ENCODE measurements around the gene LMX1A. TPM values are rescaled to one million over a fixed set of nuclear protein-coding genes. Genes with fewer than 3 reads are reported as not detected.

LMX1A gene
- total and polyA plus RNA-seq, 2 of the 13 experiments (the other 11 are each of a cell fraction or from before 2014, with no cell fraction given): 0.07 TPM; not detected in 1

DNA sequence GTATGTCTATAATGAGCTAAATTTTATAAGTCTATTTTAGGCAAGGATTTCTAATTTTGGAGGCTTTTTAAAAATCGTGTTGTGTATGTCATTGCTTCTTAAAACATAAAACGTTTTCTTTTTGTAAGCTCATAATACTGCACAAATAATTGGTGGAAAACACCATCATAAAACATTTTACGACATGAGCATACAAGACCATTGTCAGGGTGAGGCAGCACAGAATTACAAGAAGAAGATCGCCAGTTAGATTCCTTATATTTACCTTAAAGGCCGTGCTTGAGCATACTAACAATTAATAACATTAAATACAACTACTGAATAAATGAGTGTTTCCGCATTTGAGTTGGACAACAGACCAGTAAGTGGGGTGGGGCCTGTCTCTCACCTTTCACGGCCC, 19.1 kb upstream of the LMX1A start:
- no peak overlapping the region for H3K4me3 ChIP-seq (replicated peaks in 1 of 3; ENCODE audit: insufficient read depth in 1 of 3, low read depth in 2 of 3, low read length in 3 of 3)
- 49% methylated on average over 7 of the region's 7 CpGs for WGBS (ENCODE audit: low lambda C conversion rate)
- no peak overlapping the region for H3K4me2 ChIP-seq (ENCODE audit: low read depth, low read length)
- no peak overlapping the region for H3K27ac ChIP-seq (ENCODE audit: extremely low read length, insufficient read depth, low read length)
- in situ Hi-C loops (cut with HindIII; ENCODE audit: extremely low pct_ligation_motif_present, low pct_unique_long_range_greater_than_20kb): no loop called here
- ATAC-seq: no peak
- no peaks in the 10 kb centered on the region; a peak in 1 of 5 replicates for H3K27me3 ChIP-seq (ENCODE audit: control insufficient read depth in 1 of 2, insufficient read depth in 2 of 2, low read length in 2 of 2)
- H3K4me1 ChIP-seq (ENCODE audit: insufficient read depth, low read length): peaks cover 10% of the 10 kb centered on the region
- no peak overlapping the region for H2AFZ ChIP-seq (ENCODE audit: low read length)
- H3K9me3 ChIP-seq (ENCODE audit: low read length): no peaks in the 10 kb centered on the region
- H3K79me2 ChIP-seq (ENCODE audit: insufficient read depth, low read length): no peaks in the 10 kb centered on the region
- no peak for DNase-seq (ENCODE audit: low spot score)
- ChIA-PET CTCF (ENCODE audit: low intra/inter-chr PET ratio, low total read pairs) (no interaction called here), POLR2A (no interaction called here)
- TF ChIP-seq PLSCR1 (CRISPR knock-in tag; IDR thresholded peaks at IDR 0.05; ENCODE audit: borderline replicate concordance) (no peak), ZNF24 (IDR thresholded peaks at IDR 0.05) (no peak), KLF16 (CRISPR knock-in tag; IDR thresholded peaks at IDR 0.05) (no peak), ZNF749 (CRISPR knock-in tag; IDR thresholded peaks at IDR 0.05; ENCODE audit: borderline replicate concordance) (no peak), HNRNPUL1 (IDR thresholded peaks at IDR 0.05; ENCODE audit: low read depth, low read length) (no peak), ZNF598 (CRISPR knock-in tag; IDR thresholded peaks at IDR 0.05; ENCODE audit: borderline replicate concordance) (no peak), HDAC1 (CRISPR knock-in tag; IDR thresholded peaks at IDR 0.05) (no peak), ZNF879 (CRISPR knock-in tag; IDR thresholded peaks at IDR 0.05) (no peak)
- TF ChIP-seq, protein P1, sequence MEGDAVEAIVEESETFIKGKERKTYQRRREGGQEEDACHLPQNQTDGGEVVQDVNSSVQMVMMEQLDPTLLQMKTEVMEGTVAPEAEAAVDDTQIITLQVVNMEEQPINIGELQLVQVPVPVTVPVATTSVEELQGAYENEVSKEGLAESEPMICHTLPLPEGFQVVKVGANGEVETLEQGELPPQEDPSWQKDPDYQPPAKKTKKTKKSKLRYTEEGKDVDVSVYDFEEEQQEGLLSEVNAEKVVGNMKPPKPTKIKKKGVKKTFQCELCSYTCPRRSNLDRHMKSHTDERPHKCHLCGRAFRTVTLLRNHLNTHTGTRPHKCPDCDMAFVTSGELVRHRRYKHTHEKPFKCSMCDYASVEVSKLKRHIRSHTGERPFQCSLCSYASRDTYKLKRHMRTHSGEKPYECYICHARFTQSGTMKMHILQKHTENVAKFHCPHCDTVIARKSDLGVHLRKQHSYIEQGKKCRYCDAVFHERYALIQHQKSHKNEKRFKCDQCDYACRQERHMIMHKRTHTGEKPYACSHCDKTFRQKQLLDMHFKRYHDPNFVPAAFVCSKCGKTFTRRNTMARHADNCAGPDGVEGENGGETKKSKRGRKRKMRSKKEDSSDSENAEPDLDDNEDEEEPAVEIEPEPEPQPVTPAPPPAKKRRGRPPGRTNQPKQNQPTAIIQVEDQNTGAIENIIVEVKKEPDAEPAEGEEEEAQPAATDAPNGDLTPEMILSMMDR (CRISPR knock-in tag; IDR thresholded peaks at IDR 0.05): no peak
- no peaks in the 10 kb centered on the region for H4K20me1 ChIP-seq (ENCODE audit: insufficient read depth, low read length)
- no peaks in the 10 kb centered on the region for H3K36me3 ChIP-seq (replicated peaks in 1 of 2; ENCODE audit: control insufficient read depth in 1 of 2, insufficient read depth in 2 of 2, low read length in 2 of 2)
- BruUV-seq (replicated peaks): no TSS peak
- intact Hi-C loops (cut with micrococcal nuclease; ENCODE audit: unreplicated experiment): no loop called here
- no peak for FAIRE-seq
- no peak overlapping the region for H3K9ac ChIP-seq (ENCODE audit: insufficient read depth, low read depth, low read length)
